Measurements from ENCODE around the gene FBXO27. TPM values are rescaled to one million over a fixed set of nuclear protein-coding genes. Genes with fewer than 3 reads are reported as not detected.

The FBXO27 gene
- total RNA-seq, 4 donors from 2014 or later, result 3.4 to 11.3 (median 7.8) TPM

GRCh38 chr19:39060171-39060570, 27.8 kb upstream of the FBXO27 start:
- Histone ChIP-seq H3K9me3 (no peaks in the 10 kb centered on the region), H3K36me3 (no peaks in the 10 kb centered on the region), H3K4me1 (no peaks in the 10 kb centered on the region), H3K27me3 (no peaks in the 10 kb centered on the region), H3K4me3 (no peak overlapping the region), H3K27ac (no peak overlapping the region)
- intact Hi-C loops (cut with DNase I; ENCODE audit: low total_unique reads), result no loop called here
- no peak for DNase-seq
- no peak for TF ChIP-seq CTCF (IDR thresholded peaks at IDR 0.05)
- TF ChIP-seq POLR2A (IDR thresholded peaks at IDR 0.05), result no peak

GRCh38 chr19:39059302-39059701, 27.0 kb upstream of the FBXO27 start:
- no peaks in the 10 kb centered on the region for H3K9me3 ChIP-seq
- TF ChIP-seq POLR2A (IDR thresholded peaks at IDR 0.05) (no peak), CTCF (IDR thresholded peaks at IDR 0.05) (no peak)
- no peak overlapping the region for H3K4me3 ChIP-seq
- H3K4me1 ChIP-seq, result no peaks in the 10 kb centered on the region
- no peak for DNase-seq
- H3K36me3 ChIP-seq, result no peaks in the 10 kb centered on the region
- no peaks in the 10 kb centered on the region for H3K27me3 ChIP-seq
- no peak overlapping the region for H3K27ac ChIP-seq
- intact Hi-C loops (cut with DNase I; ENCODE audit: low total_unique reads), result no loop called here

GRCh38 chr19:39057615-39058014, 25.3 kb upstream of the FBXO27 start:
- intact Hi-C loops (cut with DNase I; ENCODE audit: low total_unique reads), result no loop called here
- TF ChIP-seq CTCF (IDR thresholded peaks at IDR 0.05), result no peak
- TF ChIP-seq POLR2A (IDR thresholded peaks at IDR 0.05), result no peak
- H3K4me1 ChIP-seq, result no peaks in the 10 kb centered on the region
- H3K4me3 ChIP-seq, result no peak overlapping the region
- no peak overlapping the region for H3K27ac ChIP-seq
- no peak for DNase-seq
- no peaks in the 10 kb centered on the region for H3K9me3 ChIP-seq
- no peaks in the 10 kb centered on the region for H3K36me3 ChIP-seq
- no peaks in the 10 kb centered on the region for H3K27me3 ChIP-seq

GRCh38 chr19:39054091-39054470, 21.7 kb upstream of the FBXO27 start:
- no peaks in the 10 kb centered on the region for H3K36me3 ChIP-seq
- H3K27ac ChIP-seq, result no peak overlapping the region
- intact Hi-C loops (cut with DNase I; ENCODE audit: low total_unique reads), result no loop called here
- no peak for DNase-seq
- no peak for TF ChIP-seq POLR2A (IDR thresholded peaks at IDR 0.05)
- TF ChIP-seq CTCF (IDR thresholded peaks at IDR 0.05), result no peak
- H3K27me3 ChIP-seq, result no peaks in the 10 kb centered on the region
- H3K9me3 ChIP-seq, result no peaks in the 10 kb centered on the region
- H3K4me3 ChIP-seq, result no peak overlapping the region
- no peaks in the 10 kb centered on the region for H3K4me1 ChIP-seq

- Histone ChIP-seq H3K4me1 (no peaks in the 10 kb centered on the region), H3K9me3 (no peaks in the 10 kb centered on the region), H3K27me3 (no peaks in the 10 kb centered on the region), H3K27ac (no peak overlapping the region), H3K4me3 (no peak overlapping the region), H3K36me3 (no peaks in the 10 kb centered on the region)
- intact Hi-C loops (cut with DNase I; ENCODE audit: low total_unique reads), result no loop called here
- no peak for DNase-seq
- TF ChIP-seq POLR2A (IDR thresholded peaks at IDR 0.05) (no peak), CTCF (IDR thresholded peaks at IDR 0.05) (no peak)
Observed at GRCh38 chr19:39053276-39054090, 21.1 kb upstream of the FBXO27 start.
